Stimulated activated CD4-positive, alpha-beta T cell treated with anti-CD3 and anti-CD28 coated beads, Interleukin-12 subunit alpha, Interleukin-12 subunit beta, amount 100 ng/mL, for 48 hours (primary cell): ENCODE data around the gene PFN3.
"Not testable (repeated sequence)": the region's sequence is repeated elsewhere in the genome, so short reads cannot be mapped to it uniquely, and the experiment has no call there.

Experiments
- DNase-seq, 3 donors: peaks; one replicate each; pipeline ENCODE4 v3.0.0-alpha.2; 2020; ENCODE audit warnings: low read depth in 2 of 3, low spot score in 1 of 3

The PFN3 gene

GRCh38 chr5:177396807-177397206, 3.7 kb downstream of the PFN3 start:
- no peak for DNase-seq

DNA sequence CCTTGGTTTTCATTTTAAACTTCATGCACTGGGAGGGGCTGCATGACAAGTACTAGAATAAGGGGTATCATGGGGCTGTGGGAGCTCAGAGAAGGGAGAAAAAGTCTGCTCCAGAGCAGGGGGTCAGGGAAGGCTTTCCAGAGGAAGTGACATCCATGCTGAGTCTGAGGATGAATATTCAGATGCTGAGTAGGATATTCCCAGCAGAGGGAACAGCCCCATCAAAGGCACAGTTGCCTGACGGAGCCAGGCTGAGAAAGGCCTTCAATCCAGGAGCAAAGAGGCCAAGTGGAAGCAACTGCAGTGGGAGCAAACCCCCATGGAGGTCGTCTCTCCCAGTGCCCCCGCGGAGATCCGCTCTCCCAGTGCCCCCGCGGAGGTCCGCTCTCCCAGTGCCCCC, 4.4 kb downstream of the PFN3 start:
- DNase-seq: no peak

DNA sequence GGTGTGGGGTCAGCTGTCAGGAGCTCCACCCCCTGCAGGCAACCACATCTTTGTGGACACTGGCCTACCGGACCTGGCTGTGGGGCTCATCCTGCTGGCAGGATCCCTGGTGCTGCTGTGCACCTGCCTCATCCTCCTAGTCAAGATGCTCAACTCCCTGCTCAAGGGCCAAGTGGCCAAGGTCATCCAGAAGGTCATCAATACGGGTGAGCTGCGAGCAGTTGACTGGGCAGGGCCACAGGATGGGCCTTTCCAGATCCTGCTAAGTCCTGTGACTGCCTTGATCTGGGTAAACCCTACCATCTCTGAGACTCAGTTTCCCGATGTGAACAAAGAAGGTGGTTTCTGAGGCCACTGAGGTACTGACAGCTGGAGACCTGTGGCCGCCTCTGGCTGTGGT, 6.5 kb downstream of the PFN3 start:
- DNase-seq: no peak

DNA sequence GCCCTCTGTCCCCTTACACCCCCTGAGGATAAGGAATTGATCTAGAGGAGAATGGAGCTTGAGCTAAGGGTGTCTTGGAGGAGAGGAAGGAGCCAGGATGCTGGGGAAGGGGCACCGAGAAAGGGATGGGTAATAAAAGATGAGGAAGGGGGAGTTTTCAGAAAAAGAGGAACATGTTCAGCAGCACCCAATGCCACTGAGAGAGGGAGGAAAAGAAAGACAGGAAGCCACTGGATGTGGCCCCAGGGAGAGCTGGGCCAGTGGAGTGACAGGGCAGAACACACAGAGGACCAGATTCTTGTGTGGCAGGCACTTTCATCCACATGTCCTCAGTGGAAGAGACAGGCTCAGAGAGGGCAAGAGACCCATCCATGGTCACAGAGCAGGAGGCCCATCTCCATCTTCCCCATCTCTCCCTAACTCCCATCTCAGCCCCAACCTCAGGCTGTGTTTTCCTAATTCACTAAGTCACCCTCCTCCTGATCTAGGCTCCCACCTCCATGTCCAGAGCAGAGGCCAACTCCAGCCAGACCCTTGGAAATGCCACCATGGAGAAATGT, 7.2 kb downstream of the PFN3 start:
- no peak for DNase-seq

GRCh38 chr5:177392765-177393164, 7.7 kb downstream of the PFN3 start:
- no peak for DNase-seq

- peak; percentile 82 to 91 (median 82) for DNase-seq
Observed at GRCh38 chr5:177390363-177391300, 9.8 kb downstream of the PFN3 start.

DNA sequence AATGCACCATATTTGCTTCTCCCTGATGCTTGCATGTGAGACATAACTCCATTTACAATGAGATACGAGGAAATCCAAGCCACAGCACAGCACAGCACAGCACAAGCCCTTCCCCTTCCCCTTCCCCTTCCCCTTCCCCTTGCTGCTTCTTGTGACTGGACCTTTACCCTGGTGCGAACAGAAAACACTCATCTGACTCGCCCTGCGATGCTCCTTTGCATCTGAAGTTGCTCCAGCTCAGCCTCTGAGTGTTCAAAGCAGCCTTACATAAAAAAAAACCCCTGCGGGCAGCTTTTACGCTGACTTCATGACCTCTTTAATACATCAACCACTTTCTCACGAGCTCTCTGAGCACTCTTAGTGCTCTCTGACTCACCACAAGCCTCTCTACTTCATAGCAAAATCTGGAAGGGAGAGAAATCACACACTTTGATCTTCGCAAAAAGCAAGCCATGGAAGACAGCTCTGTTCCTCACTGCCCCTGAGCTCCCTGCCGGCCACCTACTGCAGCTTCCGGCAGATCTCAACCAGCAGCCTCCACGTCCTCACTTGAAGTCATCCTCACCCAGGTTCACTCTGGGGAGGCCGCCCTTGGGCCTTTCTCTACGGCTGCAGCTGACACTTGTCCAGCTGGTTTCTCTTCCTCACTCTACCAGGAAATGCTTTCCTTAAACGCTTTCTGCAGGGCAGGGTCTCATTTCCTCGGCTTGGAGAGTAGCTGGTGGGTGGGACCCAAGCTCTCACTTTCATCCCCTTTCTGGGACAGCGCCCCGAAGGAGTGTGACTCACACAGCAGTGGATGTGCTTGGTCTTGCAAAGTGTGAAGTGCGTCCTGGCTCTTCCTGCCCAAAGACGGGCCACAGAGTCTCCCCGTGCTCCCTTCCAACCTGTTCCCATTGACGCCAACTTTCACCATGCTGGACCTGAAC, 11.0 kb downstream of the PFN3 start:
- peak in 2 of 3 donors; percentile 37 to 43 for DNase-seq

- DNase-seq: no peak
Observed at GRCh38 chr5:177388521-177389052, 11.9 kb downstream of the PFN3 start.

DNA sequence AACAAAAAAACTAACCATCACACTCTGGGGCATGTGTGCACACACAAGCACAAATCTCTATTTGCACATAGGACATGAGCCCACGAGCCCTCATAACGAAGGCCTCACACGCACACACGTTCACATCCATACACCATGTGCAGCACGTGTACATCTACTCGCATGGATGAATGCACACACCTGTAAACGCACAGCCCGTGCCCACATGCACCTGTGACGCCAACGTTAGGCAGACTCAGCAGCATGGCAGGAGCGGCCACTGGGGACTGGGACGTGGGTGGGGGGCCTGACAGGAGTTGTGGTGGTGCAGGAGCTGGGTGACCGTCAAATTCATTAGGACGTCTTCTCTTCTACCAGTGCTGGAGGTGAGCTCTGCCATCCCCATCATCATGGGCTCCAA, 13.1 kb downstream of the PFN3 start:
- no peak for DNase-seq

- DNase-seq: no peak
Observed at GRCh38 chr5:177386542-177386941, 13.9 kb downstream of the PFN3 start.

DNA sequence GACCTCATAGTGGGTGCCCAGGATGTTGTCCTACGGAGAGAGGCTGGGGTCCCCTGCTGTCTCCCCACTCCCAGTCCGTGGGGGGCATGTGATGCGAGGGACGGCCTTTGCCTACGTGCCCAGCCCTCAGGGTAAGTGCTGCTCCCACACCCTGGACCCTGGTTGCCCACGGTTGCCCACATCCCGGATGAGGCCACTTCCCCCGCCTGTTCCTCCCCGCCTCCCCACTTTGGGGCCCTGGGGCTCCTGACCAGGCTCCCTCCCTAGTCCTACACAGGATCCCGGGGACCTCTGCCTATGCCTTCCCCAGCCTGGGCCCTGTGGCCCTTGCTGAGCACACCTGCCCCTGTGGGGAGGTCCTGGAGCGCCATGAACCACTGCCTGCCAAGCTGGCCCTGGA, 14.7 kb downstream of the PFN3 start:
- no peak for DNase-seq

DNA sequence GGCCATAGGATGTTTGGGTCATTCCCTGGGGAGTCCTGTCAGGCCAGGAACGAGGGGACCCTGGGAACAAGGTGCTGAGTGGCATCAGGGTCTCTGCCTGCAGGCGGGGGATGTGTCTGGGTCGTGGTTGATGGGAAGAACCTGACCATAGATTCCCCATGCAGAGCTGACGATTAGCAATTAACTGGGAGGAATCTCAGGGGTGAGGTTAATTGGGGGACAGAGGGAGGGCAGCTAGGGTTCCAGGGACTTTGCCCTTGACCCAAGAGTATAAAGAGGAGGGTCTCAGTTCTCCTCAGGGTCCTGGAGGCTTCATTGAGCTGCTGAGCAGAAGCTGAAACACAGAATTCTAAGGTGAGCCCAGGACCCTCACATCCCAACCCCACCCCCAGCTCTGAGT, 16.3 kb downstream of the PFN3 start, which contains the start of gene SLC34A1:
TSS of gene SLC34A1 (plus strand) at position 301 of the 400 bp plus-strand sequence. CDS start 1,308 bp downstream, outside the sequence.
- no peak for DNase-seq

DNA sequence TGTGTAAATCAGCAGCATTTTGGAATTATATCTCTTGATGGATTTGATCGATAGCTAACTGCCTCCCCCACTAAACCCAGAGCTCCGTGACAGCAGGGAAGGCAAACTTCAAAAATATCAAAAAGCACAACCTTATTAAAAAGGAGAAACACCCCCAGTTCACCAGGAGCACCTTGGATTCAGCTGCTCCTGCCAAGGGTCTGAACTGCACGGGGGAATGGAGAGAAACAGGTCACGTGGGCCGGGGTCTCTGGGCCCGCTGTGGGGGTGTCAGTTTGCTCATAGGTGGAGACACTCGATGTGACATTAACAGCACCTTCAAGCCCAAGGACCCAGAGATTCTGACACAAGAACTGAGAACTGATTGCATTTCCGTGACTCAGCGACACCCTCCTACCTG, 17.3 kb downstream of the PFN3 start:
- no peak for DNase-seq

- DNase-seq: no peak
Observed at GRCh38 chr5:177382423-177383029, 17.9 kb downstream of the PFN3 start.

DNA sequence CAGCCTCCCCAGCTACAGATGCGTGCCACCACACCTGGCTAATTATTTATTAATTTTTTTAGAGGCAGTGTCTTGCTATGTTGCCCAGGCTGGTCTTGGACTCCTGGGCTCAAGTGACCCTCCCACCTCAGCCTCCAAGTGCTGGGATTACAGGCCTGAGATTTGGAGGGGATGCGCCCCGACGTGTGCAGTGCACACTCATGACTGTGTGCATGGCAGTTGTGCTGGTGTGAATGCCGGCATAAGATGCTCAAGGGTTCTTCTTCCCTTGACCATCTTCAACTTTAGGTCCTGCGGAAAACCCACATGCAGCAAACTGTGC, 19.7 kb downstream of the PFN3 start:
- DNase-seq: no peak

DNA sequence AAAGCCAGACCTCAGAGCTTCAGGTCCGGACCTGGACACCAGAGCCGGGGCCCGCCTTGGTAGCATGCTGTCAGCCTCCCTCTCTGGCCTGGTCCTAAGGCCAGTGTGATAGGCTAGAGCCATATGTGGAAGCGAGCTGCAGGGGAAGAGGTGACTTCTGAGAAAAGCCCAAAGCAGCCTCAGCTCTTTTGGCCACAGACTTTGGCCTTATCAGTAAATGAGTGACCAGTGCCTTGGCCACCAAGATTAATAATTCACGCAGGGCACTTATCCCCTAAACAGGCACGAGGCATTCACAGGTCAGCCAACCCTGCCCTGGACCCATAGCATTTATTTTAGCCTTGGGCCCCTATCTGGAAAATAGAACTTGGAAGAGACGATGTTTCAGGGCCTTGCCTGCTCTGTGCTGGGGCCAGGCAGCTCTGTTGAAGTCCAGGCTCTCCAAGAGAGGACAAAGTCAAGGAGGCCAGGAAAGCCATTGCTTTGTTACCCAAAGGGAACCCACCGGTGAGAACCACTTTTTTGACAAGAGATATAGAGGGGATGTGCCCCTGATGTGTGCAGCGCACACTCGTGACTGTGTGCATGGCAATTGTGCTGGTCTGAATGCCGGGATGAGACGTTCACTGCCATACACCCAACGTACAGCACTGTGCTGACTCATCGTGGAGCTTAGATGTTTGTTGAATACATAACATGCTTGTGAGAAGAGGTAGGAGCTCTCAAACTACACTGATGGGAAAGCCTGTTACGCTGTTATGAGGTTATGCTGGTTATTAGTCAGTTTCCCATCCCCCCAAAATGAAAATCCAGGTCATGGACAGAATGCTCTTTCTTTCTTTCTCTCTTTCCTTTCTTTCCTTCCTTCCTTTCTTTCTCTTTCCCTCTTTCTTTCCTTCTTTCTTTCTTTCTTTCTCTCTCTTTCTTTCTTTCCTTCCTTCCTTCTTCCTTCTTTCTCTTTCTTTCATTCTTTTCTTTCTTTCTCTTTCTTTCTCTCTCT, 21.3 kb downstream of the PFN3 start:
- no peak for DNase-seq

DNA sequence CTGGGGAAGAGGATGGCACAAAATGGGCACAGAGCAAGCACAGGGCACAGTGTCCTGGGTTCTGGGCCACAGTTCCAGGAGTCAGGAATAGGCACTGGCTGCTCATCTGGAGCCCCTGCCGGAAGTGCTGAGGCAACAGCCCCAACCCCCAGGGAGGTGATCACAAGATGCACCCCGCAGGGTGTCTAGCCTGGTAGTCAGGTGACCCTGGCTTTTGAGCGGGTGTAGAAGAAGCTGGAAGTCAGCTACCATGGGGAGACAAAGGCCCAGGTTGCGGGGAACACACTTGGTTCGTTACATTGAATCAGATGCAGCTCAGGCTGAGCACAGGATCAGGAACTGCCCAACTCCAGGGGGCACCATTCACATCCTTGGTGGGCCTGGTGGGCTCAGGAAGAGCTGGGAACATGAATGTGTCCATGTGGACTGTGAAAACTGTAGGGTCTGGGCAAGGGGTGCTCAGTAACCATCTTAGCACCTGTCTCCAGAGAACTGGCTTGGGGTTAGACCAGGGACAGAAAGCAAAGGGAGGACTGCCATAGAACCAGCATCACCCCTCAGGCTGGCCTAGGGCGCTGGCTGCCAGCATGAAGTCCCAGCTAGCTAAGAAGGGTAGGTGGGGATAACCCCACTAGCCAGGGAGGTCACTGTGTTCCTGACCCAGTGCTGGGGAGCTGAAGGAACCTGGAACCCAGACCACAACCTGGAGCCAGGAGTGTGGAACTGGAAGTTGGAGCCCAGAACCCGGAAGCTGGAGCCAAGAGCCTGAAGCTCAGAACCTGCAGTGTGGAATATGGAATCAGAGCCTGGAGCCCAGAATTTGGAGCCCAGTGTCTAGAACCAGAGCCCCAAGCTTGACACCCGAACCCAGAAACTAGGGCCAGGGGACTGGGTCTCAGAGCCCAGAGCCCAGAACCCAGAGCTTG, 22.3 kb downstream of the PFN3 start:
- DNase-seq: no peak

DNA sequence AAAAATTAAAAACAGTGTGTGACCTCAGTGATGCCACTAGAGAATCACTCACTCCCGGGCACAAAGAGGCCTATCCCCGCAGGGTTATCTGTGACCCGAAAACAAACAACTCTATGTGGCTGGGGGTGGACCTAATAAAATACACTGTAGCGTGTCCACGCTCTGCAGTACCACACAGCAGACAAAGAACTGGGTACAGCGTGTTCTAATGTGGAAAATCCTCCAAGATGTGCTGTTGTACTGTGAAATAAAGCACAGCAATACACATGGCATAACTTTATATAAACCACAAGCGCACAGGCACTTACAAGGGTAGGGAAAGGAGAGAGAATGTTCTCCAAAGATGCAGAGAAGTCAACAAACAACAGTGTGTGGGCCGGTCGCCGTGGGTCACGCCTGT, 24.4 kb downstream of the PFN3 start:
- DNase-seq: no peak

DNA sequence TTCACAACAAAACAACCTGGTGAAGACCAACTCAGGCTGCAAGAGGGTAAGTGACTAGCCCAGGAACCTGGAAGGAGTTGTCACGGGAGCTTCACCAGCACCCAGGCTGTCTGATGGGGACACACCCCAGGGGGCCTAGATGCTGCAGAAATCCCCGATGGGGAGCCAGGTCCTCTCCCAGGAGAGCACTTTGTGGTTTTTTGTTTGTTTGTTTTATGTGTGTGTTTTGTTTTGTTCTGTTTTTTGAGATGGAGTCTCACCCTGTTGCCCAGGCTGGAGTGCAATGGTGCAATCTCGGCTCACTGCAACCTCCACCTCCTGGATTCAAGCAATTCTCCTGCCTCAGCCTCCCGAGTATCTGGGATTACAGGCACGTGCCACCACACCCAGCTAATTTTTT, 24.9 kb downstream of the PFN3 start:
- not testable (repeated sequence) for DNase-seq
